Hematopoietic multipotent progenitor cell treated with erythropoietin and hydrocortisone succinate and interleukin-3 and kit ligand, for 17 days (in vitro differentiated cells): ENCODE data around the gene LIN28A.

Experiments
- DNase-seq: peaks from one replicate; pipeline ENCODE4 v3.0.0-alpha.2; 2015; ENCODE audit warnings: low spot score

Gene LIN28A

DNA sequence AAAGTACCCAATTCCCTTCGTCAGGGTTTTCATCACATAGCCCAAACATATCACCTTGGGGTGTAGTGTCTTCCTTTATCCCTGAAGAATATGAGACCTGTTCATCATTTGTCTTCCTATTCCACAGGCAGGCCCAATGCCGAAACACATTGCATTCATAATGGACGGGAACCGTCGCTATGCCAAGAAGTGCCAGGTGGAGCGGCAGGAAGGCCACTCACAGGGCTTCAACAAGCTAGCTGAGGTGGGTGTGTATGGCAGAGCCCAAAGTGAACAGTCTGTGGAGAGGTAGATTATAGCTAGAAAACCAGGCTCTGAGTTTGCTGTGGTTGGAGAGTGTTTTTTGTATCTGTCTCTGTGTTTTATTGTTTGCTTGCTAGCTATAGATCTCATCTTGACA is 27.4 kb downstream of the LIN28A start:
- DNase-seq = no peak

DNA sequence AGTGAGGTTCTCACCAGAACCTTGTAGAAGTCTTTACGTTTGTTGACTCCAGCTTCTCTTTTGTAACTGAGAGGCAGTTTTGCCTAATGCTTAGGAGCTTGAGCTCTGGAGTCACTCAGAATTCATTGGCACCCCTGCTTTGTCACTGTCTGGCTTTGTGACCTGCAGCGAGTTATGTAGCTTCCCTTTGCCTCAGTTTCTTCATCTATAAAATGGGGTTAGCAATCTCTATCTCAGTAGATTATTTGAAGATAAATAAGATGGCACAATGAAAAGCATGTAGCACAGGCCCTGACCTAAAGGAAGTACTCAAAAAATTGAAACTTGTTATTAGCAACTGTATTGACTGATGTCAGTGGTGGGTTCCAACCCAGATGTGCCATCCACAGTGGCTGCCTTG is 29.6 kb downstream of the LIN28A start:
- DNase-seq = no peak

DNA sequence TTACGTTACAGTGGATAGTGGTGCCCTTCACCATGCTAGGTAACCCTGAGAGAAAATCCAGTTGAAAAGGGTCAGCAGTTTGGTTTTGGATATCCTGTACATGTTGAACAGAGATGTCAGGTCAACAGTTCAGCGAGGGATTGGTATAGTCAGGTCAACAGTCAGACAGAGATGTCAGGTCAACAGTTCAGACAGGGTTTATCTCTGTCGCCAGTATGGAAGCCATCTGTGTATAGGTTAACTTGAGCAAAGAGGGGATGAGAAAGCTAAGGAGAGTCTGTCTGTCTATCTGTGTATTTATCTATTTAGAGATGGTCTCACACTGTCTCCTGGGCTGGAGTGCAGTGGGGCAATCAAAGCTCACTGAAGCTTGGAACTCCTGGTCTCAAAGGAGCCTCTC is 39.3 kb downstream of the LIN28A start:
- DNase-seq = no peak

DNA sequence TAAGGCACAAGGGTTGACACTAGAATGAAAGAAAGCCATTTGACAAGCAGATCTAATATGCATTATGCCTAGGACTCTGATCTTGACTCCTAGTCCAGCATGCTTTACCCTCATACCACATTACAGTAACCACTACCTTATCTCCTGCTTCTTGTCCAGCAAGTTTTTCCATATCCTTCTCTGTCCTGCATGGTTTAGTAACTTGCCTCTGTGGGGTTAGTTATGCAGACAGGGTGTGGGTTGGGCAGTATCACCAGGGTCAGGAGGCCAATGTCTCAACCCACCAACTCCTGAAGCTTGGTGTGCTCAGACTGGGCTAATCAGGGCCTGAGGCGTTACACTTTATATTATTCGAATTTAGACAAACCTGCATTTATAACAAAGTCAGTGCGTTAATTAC is 40.3 kb downstream of the LIN28A start:
- no peak for DNase-seq

DNA sequence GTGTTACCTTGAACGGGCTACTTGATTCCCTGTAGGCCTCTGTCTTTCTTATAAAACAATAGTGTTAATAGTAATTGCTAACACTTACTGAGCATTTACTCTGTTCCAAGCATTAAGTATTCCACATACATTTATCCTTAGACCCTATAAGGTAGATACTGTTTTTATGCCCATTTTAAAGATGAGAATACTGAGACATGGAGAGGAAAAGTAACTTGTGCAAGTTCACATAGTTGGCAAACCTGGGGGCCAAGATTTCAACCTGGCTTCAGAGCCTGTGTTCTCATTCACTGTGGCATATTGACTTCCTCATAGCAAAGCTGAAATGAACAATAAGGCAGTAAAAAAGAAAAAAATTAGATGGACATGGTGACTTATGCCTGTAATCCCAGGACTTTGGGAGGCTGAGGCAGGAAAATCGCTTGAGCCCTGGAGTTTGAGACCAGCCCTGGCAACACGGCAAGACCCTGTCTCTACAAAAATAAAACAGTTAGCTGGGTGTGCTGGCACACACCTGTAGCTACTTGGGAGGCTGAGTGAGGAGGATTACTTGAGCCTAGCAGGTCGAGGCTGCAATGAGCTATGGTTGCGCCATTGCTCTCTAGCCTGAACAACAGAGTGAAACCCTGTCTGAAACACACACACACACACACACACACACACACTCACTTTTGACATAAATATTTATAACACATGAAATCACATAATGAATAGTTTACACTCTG is 42.0 kb downstream of the LIN28A start:
- DNase-seq = no peak

DNA sequence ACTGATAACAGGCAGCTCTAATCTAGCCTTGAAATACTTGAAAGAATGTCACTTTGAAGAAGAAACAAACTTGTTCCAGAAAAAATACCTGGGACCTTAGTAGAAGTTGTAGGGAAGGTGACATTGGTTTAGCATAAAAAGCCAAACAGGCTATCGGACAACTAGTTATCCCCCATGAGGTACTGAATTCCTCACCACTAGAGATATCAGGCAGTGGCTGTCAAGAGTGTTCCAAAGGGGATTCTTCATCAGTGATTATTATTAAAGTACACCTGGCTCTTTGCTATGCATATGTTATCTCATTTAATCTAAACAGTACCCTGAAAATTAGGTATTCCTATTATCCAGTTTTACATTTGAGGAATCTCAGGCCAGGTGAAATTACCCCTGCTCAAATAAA is 48.5 kb downstream of the LIN28A start:
- DNase-seq = no peak

DNA sequence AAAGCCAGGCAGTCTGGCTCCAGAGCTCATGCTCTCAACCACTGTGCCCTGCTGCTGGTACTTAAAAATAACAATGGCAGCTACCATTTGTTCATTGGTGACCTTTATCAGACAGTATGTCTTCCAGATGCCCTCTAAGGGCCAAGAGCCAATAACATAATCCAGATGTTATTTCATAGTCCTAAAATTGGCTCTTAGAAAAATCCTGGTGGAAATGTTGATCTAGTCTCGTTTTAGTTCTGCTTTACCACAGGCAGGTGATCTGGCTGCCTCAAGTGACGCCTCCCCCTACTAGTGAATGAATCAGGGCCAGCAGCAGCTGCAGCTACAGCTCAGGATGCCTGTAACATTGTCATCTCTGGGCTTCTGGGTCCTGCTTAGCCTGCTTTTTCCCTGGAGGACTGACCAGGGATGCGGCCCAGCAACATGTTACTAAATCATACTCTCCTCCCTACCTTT is 49.0 kb downstream of the LIN28A start:
- DNase-seq = no peak

DNA sequence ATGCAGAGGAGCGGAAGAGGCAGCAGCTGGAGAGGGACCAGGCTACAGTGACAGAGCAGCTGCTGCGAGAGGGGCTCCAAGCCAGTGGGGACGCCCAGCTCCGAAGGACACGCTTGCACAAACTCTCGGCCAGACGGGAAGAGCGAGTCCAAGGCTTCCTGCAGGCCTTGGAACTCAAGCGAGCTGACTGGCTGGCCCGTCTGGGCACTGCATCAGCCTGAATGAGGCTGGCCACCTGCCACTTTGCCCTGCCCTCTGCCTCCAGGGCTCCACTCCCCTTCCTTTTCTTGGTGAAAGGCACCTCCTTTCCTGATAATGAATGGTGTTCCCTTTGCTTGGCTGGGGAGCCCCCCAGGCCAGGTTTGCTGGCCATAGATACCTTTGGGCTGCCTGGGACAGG is 58.3 kb downstream of the LIN28A start:
- DNase-seq = no peak

DNA sequence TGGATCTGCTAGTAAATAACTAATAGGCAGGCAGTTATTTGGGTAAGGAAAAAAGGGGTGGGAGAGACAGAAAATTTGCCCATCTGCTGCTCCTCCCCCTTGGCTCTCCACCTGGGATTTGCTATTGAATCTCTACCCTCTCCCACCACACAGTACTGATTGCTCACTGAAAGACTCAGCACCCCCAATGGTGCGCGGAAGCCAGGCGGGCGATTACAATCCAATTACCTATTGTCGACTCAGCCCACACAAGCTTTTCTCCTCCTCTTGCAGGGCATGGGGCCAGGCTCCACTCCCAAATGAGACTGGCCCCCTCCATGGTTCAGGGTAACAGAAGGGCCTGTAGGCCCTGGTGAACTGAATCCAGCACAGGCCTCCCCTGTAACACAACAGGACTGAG is 58.9 kb downstream of the LIN28A start:
- DNase-seq = no peak

DNA sequence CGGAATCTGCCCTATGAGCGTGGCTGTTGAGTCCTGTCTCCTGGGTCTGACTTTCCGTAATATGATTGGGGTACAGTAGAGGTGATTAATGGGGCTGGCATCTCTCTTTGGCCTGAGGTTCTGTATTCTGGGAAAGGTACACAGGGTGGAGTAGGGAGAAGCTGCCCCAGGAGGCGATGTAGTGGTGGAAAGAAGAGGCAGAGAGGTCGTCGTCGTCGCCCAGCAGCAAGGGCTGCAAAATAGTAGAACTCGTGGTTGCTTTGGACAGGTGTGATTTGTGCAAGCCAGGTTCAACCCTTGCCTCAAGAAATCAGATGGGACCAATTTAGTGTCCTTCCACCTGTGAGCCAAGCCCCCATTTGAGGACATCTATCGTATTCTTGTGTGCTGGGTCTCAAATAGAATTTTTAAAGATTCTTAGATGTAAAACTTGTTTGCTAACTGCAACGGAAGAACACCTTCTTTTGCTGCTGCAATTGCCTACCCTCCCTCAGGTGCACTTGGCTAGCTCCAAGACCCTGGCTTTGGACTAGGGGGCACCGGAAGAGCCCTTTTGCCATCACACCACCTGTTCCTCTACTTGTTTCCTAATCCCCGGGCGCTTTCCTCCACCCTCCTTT is 60.4 kb downstream of the LIN28A start:
- no peak for DNase-seq

DNA sequence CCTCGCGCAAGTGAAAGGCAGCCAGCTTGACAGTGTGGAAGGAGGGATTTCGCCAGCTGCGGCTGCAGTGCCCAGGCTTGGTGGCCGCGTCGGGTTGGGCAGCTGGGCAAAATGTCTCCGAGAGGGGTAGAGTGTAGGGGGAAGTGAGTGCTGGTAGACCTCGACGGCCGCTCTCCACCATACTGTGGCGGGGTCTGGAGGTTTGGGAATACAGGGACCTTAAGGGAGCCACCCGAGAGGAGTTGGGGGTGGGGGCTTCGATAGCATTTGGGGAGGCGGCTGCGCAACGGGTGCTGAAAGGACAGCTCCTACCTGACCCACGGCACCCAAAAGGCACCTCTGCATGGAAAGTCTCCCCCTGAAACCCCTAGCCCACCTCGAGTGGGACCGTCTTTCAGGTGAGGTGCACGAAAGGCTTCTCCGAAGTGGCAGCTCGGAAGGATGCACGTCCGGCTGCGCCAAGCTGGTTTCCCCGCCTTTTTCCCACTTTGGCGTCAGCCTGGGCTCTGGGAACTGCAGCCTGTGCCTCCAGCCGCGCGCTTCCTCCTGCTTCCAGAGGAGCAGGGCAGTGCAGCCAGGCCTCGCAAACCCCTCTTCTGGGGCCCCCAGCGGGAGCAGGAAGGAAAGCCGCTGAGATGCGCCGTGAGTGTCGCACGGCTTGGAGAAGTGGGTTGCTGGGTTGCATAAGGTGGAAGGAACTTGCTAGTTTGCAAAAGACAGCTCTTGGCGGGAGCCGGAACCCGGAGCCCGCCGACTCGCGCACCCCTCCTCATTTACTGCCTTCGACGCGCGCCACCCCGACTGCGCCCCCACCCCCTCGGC is 61.1 kb downstream of the LIN28A start:
- no peak for DNase-seq

DNA sequence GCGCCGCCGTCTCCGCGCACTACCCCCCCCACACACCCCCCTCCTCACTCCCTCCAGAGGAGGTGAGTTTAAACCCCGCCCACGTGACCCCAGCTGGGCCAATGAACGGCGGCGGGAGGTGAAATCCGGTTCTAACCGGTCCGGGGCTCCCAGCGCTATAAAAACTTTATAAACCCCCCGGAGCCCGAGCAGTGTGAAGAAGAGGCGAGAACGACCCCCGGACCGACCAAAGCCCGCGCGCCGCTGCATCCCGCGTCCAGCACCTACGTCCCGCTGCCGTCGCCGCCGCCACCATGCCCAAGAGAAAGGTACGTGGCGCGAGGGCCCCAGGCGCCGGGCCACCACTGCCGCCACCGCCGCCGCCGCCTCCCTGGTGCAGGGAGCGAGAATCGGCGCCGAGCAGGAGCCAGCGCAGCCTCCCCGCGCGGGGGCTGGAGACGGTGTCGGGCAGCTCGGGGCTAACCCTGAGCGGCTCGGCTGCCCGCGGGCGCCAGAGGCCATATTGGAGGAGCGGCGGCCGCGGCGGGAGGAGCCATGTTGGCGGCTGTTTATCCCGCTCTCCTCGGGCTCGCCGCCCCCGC is 61.8 kb downstream of the LIN28A start, which contains the start of gene HMGN2:
Gene HMGN2, plus strand, starts transcription at position 121 of the 581 bp plus-strand sequence. Its CDS starts 173 bp downstream, at position 294.
- peak; percentile 80 for DNase-seq

DNA sequence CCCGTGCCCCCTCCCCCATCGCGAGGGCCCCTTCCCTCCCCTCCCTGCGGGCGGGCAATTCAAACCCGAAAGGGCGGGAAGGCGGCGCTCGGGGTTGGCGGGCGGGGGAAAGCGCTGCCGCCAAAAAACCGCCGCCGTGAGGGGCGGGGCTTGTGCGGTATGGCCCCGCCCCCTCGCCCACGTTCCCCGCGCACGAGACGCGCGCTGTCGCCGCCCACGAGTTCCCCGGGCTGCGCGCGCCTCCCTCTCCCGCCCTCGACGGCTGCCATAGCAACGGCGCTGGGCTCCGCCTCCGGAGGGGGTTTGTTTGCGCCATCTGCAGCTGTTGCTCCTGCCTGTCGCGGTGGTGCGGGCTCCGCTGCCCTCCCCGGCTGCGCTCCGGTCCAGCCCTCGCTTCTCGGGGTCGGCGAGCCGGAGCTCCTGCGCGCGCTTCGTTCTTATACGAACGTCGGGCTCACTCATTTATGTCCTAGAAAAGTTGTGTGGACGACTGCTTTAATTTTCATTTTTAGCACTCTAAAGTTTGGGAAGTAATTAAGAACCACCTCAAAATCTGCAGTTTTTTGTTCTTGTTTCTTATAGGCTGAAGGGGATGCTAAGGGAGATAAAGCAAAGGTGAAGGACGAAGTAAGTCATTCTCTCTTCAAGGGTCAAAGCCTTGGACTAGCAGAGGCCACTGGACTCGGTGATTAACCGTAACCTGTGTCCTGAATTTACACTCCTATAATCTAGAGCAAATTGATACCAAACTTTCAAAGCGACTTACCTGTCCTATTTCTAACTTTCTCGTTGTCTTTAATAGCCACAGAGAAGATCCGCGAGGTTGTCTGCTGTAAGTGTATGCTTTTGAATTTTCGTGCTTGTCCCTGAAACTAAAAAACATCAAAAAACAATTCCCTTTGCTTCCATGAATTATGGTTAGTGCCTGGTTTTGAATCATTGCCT is 62.6 kb downstream of the LIN28A start:
- peak; percentile 98 for DNase-seq

DNA sequence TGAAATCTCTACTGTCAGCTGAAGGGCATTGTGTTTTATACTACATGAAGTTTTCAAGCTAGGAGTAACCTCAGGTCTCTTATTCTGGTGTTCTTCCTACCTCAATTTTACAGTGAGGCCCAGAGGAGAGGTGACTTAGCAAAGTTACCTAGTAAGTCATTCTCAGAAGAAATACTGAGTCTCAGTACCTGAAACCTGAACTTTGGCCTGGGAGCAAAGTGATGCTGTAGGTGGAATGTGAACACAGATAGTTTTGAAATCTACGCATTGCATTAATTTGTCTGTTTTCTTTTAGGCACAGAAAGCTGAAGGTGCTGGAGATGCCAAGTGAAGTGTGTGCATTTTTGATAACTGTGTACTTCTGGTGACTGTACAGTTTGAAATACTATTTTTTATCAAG is 64.2 kb downstream of the LIN28A start:
- DNase-seq = no peak

DNA sequence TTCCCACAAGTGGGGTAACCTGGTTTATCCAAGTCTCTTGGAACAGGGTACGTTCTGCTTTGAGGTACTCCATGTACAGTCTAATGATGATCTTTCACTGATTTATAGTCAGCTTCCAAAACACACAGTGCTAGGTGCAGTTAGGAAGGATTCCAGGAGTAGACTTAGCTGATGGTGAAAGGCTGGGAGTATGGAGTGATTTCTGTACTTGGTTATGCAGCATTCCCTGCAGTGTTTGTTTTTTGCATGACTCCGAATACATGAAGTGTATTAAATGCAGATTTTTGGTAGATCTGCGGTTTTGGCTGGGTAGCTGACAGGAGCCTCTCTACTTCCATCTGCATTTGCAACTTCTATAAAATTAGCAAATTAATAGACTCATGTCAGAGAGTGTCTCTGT is 65.4 kb downstream of the LIN28A start:
- no peak for DNase-seq

DNA sequence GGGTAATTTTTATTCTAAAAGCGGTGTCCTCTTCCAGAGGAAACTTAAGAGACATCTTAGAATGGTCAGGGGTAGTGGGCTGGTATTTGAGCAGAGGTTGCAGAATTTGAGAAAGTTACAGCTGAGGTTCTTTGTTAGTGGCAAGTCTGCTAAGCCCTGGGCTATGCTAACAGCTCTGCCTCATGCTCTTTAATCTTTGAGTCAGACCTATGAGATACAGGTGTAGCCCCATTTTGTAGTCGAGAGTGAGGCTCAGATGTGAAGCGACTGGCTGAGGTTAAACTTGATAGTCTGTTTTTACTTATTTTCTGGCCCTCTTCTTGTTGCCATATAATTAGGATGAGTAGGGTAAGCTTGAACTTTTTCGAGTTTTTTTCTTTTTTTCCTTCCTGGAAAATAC is 66.3 kb downstream of the LIN28A start:
- DNase-seq = no peak

DNA sequence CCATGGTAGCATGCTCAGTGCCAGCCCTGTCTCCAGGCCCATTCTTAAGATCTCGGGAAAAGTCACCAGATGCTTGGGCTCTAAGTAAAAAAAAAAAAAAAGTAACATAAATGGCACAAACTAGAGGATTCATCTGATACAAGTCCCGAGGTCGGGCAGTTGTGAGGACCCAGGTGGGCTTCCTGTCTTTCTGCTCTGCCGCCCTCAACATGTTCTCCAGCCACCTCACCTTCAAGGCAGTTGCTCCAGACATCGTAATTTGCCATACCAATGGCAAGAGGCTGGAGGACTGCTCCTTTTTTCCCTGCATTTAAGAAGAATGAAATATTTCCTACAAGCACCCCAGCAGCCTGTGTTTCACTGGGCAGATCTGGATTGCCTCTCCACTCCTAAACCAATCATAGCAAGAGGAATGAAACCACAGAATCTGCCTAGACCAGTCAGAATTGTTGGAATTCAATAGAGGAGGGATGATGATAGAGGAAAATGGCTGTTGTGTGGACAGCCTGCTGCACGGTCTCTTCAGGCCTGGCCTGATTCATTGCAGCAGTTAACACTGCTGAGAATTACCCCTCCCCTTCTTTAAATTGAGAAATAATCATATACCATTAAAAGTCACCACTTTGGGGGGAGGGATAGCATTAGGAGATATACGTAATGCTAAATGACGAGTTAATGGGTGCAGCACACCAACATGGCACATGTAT is 67.0 kb downstream of the LIN28A start:
- DNase-seq = no peak

DNA sequence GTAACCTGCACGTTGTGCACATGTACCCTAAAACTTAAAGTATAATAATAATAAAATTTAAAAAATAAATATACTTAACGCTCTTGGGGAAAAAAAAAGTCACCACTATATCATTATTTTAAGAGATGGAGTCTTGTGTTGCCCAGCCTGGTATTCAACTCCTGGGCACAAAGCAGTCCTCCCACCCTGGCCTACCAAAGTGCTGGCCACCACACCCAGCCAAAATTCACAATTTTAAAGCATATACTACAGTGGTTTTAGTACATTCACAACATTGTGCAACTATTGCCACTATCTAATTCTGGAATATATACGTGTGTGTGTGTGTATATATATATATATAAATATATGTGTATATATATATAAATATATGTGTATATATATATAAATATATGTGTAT is 67.5 kb downstream of the LIN28A start:
- no peak for DNase-seq

DNA sequence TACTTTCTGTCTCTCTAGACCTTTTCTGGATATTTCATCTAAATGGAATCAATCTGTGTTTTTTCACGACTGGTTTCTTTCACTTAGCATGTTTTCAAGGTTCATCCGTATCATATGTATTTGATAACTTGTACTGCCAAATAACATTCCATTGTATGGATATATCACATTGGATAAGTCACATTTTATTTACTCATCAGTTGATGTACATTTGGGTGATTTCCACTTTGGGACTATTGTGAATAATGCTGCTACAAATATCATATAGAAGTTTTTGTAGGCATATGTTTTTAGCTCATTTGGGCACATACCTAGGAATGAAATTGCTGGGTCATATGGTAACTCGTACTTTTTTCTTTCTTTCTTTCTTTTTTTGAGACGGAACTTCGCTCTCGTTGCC is 68.4 kb downstream of the LIN28A start:
- no peak for DNase-seq
